Measurements from ENCODE around the gene MSH3.
"Not testable (repeated sequence)": the region's sequence is repeated elsewhere in the genome, so short reads cannot be mapped to it uniquely, and the experiment has no call there.

The MSH3 gene

GRCh38 chr5:80759866-80760577 is 105.6 kb downstream of the MSH3 start:
- no peak for DNase-seq

DNA sequence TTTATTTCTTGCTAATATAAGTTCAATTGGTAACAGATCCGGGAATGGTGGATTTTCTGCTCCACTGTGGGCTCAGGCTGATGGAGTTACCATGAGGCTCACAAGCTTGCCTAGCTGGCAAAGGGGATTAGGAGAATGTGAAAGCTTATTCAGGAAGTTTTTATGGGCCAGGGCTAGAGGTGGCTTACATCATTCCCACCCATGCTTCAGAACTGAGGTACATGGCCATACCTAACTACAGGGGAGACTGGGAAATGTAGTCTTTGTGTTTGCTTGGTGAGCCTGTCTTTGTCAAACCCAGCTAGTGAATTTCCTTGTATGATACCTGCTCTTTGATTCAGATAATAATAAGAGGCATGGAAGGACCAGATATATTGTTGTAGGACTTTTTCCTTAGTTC is 106.2 kb downstream of the MSH3 start:
- DNase-seq: no peak

- no peak for DNase-seq
Measured at GRCh38 chr5:80761176-80761575, 106.7 kb downstream of the MSH3 start.

GRCh38 chr5:80761966-80762365 is 107.5 kb downstream of the MSH3 start:
- no peak for DNase-seq

DNA sequence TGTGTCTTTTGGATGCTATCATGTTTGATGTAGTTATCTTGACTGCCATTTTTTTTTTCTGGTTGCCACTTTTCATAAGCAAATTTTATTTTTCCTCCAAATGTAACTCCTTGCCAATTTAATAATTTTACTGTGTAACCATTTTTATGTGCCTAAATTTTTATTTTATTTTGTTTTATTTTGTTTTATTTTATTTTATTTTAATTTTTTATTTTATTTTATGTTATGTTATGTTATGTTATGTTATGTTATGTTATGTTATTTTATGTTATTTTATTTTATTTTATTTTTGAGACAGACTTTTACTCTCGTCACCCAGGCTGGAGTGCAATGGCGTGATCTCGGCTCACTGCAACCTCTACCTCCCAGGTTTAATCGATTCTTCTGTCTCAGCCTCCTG is 108.1 kb downstream of the MSH3 start:
- DNase-seq: no peak

DNA sequence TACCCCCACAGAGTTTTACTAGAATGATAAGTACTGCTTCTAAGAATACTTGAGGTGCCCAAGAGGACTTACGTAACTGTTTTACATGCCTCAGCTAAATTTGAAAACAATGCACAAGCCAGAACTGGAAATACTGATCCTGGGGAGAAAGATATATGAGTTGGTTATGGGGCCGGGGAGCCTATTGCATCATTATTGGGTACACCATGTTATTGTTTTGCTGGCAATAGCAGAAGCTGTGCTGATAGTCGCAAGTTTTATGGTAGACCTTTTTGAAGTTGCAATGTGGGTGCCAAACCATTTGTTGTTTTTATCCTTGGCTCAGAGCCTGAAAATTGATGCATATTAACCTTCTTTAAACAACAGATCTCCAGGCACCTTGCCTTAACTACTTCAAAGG is 108.8 kb downstream of the MSH3 start:
- DNase-seq: no peak

DNA sequence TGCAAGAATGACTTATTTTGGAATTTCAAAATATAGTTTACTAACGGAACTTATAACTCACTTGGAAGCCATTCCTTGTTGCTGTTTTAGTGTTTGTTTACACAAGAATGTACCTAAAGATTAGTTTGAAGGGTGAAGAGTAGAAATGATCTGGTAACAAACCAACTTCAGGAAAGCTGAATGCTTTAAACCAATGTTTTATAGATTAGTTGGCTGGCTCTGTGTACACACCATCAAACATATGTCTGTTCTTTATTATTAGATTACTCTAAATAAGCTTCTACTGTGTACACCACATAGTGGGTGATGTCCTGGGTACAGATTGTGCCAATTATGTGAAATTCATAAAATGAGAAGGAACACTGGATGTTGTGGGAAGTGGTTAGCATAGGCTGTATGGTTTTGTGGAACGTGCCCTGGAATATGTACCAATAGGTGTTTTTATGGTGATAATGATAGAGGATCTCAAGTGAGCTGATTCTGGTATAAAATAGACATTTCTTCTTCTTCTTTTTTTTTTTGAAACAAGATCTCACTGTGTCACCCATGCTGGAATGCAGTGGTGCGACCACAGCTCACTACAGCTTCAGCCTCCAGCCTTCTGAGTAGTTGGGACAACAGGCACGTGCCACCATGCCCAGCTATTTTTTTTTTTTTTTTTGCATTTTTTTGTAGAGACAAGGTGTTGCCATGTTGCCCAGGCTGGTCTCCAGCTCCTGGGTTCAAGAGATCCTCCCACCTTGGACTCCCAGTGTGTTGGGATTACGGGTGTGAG is 109.6 kb downstream of the MSH3 start:
- no peak for DNase-seq

GRCh38 chr5:80764786-80765185 is 110.3 kb downstream of the MSH3 start:
- DNase-seq: no peak

DNA sequence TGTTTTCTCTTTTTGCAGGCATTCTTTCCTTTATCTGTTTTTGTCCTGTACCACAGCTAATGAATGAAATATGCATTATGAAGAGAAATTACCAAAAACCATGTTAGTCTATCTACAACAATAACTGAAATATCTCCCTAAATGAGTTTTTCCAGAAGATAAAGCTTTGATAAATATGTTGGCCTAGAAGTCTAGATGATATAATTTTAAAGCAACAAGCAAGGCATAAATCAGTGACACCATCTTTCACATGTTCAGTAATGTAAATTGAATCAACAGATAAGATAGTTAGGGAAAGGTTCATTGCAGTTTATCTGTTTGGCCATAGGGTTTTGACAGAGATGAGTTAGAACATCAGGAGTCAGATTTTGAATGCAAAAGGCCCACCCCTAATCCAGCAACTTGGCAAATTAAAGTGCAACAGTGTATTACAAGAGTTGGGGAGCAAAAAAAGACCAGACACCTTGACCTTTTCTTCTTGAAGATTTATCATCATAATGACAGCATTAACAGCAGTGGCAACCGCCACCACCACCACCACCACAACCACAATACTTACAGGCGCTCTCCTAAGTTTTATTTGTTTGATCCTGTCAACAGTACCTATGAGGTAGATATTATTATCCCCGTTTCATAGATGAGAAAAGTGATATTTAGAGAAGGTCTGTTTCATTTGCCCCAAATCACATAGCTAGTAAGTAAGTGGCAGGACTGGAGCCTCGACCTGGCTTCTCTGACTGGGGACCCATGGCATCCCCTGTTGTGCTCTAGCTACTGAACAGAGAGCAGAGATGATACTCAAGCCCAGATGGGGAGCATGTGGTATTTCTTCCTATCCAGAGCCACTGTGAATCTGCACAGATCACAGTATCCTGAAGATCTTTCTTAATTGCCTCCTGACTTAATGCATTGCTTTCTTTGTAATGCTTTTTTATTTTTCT is 123.2 kb downstream of the MSH3 start:
- no peak for DNase-seq

DNA sequence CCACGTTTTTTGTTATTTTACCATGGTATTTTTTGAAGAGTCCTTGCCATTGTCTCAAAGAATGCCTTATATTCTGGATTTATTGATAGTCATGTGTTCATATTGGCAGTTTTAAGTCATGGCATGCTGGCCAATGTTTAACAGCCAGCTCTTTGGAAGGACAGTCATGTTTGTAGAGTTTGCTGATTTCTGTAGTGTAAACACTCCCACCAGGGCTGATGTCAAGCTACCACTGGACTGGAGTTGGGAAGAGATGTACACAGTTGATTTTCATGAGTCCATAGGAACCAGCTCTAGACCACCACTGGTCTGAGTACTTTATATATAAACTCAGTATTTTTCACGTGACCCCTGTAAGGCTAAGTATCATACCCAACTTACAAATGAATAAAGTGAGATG is 125.6 kb downstream of the MSH3 start:
- DNase-seq: no peak

- no peak for DNase-seq
Measured at GRCh38 chr5:80780761-80781285, 126.4 kb downstream of the MSH3 start.

GRCh38 chr5:80781356-80781755 is 126.9 kb downstream of the MSH3 start:
- no peak for DNase-seq

- no peak for DNase-seq
Measured at GRCh38 chr5:80782626-80783025, 128.2 kb downstream of the MSH3 start.

DNA sequence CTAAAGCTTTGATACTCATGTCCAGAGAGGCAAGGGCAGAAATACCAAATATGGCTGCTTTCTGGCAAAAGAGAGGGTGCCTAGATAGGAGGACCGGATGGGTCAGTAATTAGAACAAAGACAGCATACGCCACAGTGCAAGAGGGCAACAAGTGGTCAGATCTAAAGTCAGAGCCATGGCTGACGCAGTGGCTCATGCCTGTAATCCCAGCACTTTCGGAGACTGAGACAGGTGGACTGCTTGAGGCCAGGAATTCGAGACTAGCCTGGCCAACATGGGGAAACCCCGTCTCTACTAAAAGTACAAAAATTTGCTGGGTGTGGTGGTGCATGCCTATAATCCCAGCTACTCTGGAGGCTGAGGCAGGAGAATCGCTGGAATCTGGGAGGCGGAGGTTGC is 129.3 kb downstream of the MSH3 start:
- DNase-seq: not testable (repeated sequence)

GRCh38 chr5:80784451-80784850 is 130.0 kb downstream of the MSH3 start:
- DNase-seq: no peak

DNA sequence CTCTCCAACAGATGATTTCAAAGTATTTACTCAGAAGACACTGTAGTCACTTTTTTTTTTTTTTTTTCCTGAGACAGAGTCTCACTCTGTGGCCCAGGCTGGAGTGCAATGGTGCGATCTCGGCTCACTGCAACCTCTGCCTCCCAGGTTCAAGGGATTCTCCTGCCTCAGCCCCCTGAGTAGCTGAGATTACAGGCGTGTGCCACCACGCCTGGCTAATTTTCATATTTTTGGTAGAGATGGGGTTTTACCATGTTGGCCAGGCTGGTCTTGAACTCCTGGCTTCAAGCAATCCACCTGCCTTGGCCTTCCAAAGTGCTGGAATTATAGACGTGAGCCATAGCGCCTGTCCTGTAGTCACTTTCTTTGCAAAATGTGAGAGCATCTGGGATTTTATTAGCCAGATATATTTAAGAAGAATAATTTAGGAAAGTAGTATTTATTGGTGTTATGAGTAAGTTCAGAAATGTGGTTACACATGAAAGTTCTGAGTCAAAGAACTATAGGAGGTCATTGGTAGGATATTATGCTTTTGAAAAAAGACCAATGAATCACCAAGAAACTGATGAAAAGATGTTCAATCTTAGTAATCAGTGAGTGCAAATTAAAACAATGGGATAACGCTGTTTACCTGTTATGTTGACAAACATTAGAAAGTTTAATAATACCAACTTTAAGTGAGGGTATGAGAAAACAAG is 135.0 kb downstream of the MSH3 start:
- not testable (repeated sequence) for DNase-seq

DNA sequence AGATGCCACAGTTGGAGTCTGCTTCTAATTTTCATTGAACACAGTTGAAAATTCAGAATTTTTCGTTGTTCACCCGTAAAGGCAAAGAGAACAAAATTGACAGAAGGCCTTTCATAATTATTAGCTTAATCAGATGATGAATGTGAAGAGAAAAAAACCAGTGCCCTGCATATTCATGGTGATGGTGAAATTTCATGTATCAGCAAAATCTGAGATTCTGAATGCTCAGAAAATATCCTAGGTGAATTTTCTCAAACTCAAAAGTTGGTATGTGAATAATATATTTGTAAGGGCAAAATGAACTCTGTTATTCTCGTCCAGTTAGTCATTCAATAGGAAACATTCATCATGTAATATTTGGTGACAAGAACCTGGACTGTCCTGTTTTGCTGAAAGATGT is 136.2 kb downstream of the MSH3 start:
- DNase-seq: no peak

DNA sequence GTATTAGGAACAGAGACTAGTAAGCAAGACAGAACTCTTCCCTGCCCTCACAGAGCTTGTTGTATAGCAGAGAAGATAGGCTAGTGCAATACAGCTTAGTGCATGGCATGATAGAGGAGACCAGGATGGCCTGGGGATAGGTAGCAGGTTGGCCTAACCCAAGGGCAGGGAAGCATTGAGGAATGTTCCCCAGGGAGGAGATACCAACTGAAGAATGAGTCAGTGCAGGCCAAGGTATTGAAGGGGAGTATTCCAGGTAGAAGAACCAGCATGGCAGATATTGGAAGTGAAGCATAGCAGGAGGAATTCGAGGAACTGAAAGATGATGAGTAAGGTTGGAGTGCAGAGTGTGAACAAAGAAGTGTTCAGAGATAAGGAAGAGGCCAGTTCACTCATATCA is 138.9 kb downstream of the MSH3 start:
- DNase-seq: no peak

DNA sequence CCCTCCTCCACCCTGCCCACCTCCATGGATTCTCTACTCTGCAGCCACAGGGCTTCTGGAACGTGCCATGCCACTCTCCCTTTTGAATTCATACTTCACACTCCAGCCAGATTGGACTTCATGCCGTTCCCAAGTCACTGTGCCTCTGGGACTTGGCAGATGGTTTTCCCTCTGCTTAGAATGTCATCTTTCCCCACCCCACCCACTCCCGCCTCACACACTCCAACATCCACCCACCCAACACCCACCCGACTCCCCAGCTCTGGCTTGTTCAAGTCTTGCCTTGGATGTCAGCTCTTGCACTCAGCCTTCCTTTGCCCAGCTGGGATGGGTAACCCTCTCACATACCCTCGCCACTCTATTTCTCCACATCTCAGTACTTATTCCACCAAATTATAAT is 142.4 kb downstream of the MSH3 start:
- DNase-seq: no peak

GRCh38 chr5:80797428-80798024 is 143.1 kb downstream of the MSH3 start:
- DNase-seq: no peak

DNA sequence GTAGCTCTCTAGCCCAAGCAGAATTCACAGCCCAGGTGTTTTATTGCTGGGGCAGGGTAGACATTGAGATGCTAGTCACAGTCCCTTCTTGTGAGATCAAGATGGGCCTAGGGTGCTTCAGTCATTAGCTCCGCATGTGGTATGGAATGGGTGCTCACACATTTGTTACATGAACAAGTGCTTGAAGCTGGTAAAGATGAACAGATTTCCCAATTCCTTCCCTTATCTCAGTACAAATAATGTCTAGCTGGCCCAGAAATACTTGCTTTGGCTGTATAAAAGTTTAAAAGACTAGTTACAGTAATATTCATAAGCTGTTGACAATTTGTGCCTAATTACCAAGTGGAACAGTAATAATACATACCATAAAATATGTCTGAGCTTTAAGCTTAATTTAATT is 143.7 kb downstream of the MSH3 start:
- no peak for DNase-seq

- DNase-seq: no peak
Measured at GRCh38 chr5:80798633-80799032, 144.2 kb downstream of the MSH3 start.

Measured in activated effector memory CD4-positive, alpha-beta T cell treated with anti-CD3 and anti-CD28 coated beads, Interleukin-2, amount 50 U/mL, for 16 hours (primary cell).